Measurements from ENCODE around the gene DHPS. TPM values are rescaled to one million over a fixed set of nuclear protein-coding genes. Genes with fewer than 3 reads are reported as not detected.

The DHPS gene
- total and polyA plus RNA-seq, 2 of the 13 experiments (the other 11 are each of a cell fraction or from before 2014, with no cell fraction given): 43.3 to 84.3 TPM

GRCh38 chr19:12664406-12665280 is 17.0 kb downstream of the DHPS start (continued):
- 0 out of 2 replicates have a peak, but pooled peaks have one; percentile 11 for TF ChIP-seq ZBTB33 (CRISPR knock-in tag; IDR thresholded peaks at IDR 0.05)
- TF ChIP-seq RORA (CRISPR knock-in tag; IDR thresholded peaks at IDR 0.05): no peak
- no peak for TF ChIP-seq ZGPAT (CRISPR knock-in tag; IDR thresholded peaks at IDR 0.05)

- Histone ChIP-seq H3K79me2 (ENCODE audit: insufficient read depth, low read length) (no peaks in the 10 kb centered on the region), H2AFZ (ENCODE audit: low read length) (no peak overlapping the region), H4K20me1 (ENCODE audit: insufficient read depth, low read length) (no peaks in the 10 kb centered on the region), H3K27ac (ENCODE audit: extremely low read length, insufficient read depth, low read length) (no peak overlapping the region), H3K9ac (ENCODE audit: insufficient read depth, low read depth, low read length) (no peak overlapping the region), H3K9me3 (ENCODE audit: low read length) (no peaks in the 10 kb centered on the region), H3K4me1 (ENCODE audit: insufficient read depth, low read length) (peaks cover 14% of the 10 kb centered on the region), H3K4me3 (replicated peaks in 1 of 3; ENCODE audit: insufficient read depth in 1 of 3, low read depth in 2 of 3, low read length in 3 of 3) (no peak overlapping the region), H3K4me2 (ENCODE audit: low read depth, low read length) (no peak overlapping the region), H3K36me3 (replicated peaks in 1 of 2; ENCODE audit: control insufficient read depth in 1 of 2, insufficient read depth in 2 of 2, low read length in 2 of 2) (peaks cover 0 to 11% of the 10 kb centered on the region in 2 experiments; a peak in 3 of 5 replicates), H3K27me3 (ENCODE audit: control insufficient read depth in 1 of 2, insufficient read depth in 2 of 2, low read length in 2 of 2) (no peaks in the 10 kb centered on the region)
- ATAC-seq (no peak), DNase-seq (ENCODE audit: low spot score) (no peak), FAIRE-seq (no peak)
- POLR2A ChIA-PET: interaction anchor here (0.7 kb wide), 1 partner anchor 456 kb away, joined by 3 read pairs; no protein-coding TSS in a partner anchor
- CTCF ChIA-PET (ENCODE audit: low intra/inter-chr PET ratio, low total read pairs): no interaction called here
- no TSS peak for BruUV-seq (replicated peaks)
- TF ChIP-seq MNT (IDR thresholded peaks at IDR 0.05) (no peak), RFX3 (CRISPR knock-in tag; IDR thresholded peaks at IDR 0.05) (no peak), PHF20 (CRISPR knock-in tag; IDR thresholded peaks at IDR 0.05) (no peak), CAMTA2 (CRISPR knock-in tag; IDR thresholded peaks at IDR 0.05; ENCODE audit: borderline replicate concordance) (no peak), ARID3A (IDR thresholded peaks at IDR 0.05; ENCODE audit: low read depth, low read length) (no peak), ZNF225 (CRISPR knock-in tag; IDR thresholded peaks at IDR 0.05) (no peak), KDM4B (CRISPR knock-in tag; IDR thresholded peaks at IDR 0.05) (no peak), NFYC (CRISPR knock-in tag; IDR thresholded peaks at IDR 0.05) (no peak), ZNF138 (CRISPR knock-in tag; IDR thresholded peaks at IDR 0.05; ENCODE audit: low read depth) (no peak), TBL1XR1 (IDR thresholded peaks at IDR 0.05; ENCODE audit: borderline replicate concordance, low read length, partially characterized antibody) (no peak), GPN1 (CRISPR knock-in tag; IDR thresholded peaks at IDR 0.05; ENCODE audit: borderline replicate concordance) (no peak)
- in situ Hi-C loops (cut with HindIII; ENCODE audit: extremely low pct_ligation_motif_present, low pct_unique_long_range_greater_than_20kb) (no loop called here), intact Hi-C loops (cut with micrococcal nuclease; ENCODE audit: unreplicated experiment) (no loop called here)
- 95% methylated on average over 12 of the region's 12 CpGs for WGBS (ENCODE audit: low lambda C conversion rate)
Observed at GRCh38 chr19:12660980-12661379, 20.7 kb downstream of the DHPS start.
